NCI-H2196 treated with DMSO at 0.1 percent for 48 hours (cell line): Measurements from ENCODE around the gene NTN4.
"Not testable (repeated sequence)": the region's sequence is repeated elsewhere in the genome, so short reads cannot be mapped to it uniquely, and the experiment has no call there.

Source experiments
- DNase-seq: peaks from one replicate; lab custom pipeline; 2025; ENCODE audit not compliant: unreplicated experiment; lab: John Stamatoyannopoulos, UW

NTN4 gene

DNA sequence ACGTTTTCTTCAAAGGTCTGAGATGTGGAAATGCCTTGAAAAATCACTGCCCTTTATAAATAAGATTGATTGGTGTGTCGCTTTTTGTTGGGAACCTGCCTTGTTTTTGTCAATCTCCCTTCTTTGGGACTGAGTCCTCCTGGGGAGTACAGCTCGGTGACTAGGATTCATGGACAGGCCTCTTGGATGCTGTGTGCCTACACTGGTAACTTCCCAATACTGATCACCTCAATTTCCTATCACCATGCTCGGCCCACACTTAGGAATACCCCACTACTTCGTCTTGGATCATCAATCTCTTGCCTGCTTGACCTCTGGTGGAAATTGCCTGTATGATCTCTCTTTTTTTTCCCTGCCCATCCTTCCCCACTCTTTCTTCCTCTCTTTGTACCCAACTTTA, 34.2 kb downstream of the NTN4 start:
- no peak for DNase-seq

DNA sequence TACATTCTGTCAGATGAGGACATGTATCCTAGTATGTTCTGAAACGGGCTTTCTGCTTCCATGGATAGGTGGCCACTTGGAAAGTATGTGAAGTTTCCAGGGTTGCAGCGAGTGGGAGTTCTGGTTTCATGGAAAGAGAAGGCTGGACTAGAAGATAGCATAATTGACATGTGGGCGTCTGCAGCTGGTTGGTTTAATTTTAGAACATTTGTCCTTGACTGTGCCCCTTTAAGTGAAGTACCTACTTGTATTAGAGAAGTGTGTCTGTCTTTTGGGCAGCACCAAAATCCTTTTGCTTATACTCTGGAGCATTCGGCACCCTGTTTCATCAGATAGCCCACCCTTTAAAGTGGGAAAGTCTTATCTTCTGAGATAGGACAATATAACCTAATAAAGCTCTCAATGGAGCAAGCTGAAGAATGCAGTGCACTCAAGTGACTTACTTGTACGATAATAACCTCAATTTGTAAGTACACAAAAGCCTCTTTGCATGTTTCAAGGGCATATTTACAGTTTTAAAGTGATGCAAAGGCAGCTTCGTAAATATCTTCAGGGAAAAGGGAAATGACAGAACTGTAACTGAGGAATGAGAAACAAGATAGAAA, 35.2 kb downstream of the NTN4 start:
- DNase-seq, result no peak

DNA sequence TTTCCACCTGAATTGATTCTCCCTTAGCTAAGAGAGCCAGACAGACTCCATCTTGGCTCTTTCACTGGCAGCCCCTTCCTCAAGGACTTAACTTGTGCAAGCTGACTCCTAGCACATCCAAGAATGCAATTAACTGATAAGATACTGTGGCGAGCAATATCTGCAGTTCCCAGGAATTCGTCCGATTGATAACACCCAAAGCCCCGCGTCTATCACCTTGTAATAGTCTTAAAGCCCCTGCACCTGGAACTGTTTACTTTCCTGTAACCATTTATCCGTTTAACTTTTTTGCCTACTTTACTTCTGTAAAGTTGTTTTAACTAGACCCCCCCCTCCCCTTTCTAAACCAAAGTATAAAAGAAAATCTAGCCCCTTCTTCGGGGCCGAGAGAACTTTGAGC, 44.5 kb downstream of the NTN4 start:
- DNase-seq, result not testable (repeated sequence)

DNA sequence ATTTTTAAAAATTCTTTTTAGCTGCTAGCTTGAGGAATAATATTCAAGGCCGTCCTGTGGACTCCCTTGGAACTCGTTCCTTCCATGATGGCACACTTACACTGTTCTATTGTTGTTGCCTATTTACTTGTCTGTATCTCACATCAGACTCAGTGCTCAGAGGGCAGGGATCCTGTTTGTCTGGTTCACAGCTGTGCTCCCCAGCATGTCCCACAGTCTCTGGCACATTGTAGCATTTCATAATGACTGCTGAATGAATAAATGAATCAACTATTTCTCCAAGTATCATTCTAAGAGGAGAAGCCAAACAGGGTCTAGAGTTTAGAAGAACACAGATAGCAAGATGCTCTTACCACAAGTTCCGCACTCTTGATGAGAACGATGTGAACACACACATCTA, 48.0 kb downstream of the NTN4 start:
- DNase-seq, result no peak

DNA sequence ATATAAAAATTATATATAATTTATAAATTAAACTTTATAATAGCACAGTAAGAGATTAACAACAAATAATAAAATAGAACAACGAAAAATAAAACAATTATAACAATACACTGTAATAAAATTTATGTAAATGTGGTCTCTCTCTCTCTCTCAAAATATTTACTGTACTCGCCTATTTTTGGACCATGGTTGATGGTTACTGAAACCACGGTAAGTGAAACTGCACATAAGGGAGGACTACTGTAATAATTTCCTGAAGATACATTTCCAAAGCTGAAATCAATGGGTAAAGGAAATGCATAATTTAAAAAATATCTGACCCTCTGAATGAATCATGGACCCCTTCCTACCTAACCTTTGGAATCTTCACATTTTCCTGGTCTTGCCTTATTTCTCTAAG, 48.9 kb downstream of the NTN4 start:
- DNase-seq, result no peak

DNA sequence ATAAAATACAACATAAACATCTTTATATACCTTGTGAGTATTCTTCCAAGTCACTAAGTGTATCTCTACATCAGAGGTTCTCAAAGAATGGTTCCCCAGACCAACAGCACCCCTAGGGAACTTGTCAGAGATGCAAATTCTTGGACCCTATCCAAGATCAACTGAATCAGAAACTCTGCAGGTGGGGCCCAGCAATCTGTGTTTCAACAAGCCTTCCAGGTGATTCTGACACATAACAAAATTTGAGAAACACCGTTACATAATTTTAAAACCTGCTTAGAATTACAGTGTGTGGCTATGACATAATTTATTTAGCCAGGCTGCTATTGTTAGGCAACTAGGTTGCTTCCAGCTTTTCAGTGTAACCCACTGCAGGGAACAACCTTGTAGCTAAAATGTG, 49.8 kb downstream of the NTN4 start:
- no peak for DNase-seq

DNA sequence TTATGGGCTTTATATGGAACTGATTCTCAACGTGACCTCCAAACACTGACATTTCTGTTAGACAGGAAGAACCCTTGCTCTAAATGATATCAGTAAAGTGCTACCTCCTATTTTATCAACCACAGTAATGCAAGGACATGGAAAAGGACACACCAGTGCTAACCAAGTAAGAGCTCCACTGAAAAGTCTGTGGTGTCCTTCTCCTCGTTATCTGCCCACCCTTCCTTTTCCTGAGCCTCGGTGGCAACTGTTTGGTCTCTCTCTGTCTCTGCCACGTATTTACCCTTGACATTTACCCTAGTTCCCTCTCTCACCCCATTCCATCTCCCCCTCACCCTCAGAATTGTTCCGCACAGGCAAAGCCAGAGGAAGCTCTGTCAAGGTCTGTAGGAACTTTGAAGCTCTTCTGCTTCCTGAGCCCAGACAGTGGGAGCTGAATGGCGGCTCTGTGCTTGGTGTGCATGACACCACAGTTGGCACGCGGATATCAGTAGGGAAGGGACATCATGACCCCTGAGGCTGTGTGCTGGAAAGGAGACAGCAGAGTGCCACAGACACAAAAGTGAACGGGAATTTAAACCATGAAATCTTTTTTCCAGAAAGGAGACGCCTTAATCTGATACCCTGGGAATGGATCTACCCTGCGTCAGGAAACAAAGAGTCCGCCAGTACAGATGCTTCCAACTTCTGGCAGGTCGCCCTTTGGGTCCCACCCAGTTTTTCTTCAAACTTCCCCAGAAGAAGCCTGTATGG, 50.8 kb downstream of the NTN4 start:
- DNase-seq, result no peak

DNA sequence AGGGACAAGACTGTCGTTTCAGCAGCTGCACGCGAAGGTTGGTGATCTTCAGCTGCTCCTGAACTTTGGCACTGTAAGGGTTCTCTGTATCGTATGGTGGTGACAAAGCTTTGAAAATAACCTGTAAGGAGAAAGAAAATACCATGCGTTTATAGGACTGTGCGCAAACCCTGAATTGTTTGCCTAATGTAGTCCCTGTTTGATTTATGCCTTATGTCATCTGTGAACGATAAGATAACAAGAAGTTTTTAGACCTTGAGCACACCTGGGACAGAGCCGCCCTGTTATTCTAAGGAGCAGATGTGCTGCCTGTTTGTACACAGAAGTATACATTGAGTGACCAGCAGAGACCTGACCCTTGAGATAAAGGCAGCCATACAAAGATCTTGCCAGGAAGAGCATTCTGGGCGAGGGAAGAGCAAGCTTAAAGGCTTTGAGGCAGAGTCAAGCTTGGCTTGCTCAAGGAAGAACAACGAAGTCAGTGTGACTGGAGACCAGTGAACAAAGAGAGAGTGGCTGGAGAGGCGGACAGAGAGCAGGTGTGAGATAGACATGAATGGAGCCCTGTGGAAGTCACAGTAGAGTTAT, 52.4 kb downstream of the NTN4 start:
- DNase-seq, result no peak

DNA sequence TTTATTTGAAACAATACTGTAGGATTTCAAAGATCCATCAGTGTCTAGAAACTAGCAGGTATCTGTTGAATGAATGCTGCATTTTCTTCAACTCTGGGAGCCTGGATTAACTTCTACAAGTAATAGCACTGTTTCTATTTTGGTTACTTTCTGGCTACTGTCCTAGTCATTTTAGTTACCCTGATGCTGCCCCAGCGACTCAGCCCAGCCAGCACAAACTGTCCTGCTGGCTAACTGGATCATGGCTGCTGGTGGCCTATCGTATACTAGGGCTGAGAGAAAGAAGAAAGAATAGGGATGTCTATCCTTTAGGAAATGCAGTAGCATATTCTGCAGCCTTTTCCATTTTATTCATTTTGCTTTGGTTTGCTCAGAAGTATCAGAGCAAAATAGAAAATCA, 53.9 kb downstream of the NTN4 start:
- DNase-seq, result no peak

DNA sequence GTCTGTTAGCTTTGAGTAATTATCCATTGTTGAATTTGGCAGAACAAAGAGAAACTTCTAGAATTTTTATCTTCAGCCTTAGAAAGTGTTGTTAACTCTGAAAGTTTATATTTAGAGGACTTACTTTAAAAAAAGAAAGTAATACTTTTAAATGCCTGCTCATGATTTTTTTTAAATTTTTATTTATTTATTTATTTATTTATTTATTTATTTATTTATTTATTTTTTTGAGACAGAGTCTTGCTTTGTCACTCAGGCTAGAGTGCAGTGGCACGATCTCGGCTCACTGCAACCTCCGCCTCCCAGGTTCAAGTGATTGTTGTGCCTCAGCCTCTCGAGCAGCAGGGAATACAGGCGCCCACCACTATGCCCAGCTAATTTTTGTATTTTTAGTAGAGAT, 54.8 kb downstream of the NTN4 start:
- not testable (repeated sequence) for DNase-seq

DNA sequence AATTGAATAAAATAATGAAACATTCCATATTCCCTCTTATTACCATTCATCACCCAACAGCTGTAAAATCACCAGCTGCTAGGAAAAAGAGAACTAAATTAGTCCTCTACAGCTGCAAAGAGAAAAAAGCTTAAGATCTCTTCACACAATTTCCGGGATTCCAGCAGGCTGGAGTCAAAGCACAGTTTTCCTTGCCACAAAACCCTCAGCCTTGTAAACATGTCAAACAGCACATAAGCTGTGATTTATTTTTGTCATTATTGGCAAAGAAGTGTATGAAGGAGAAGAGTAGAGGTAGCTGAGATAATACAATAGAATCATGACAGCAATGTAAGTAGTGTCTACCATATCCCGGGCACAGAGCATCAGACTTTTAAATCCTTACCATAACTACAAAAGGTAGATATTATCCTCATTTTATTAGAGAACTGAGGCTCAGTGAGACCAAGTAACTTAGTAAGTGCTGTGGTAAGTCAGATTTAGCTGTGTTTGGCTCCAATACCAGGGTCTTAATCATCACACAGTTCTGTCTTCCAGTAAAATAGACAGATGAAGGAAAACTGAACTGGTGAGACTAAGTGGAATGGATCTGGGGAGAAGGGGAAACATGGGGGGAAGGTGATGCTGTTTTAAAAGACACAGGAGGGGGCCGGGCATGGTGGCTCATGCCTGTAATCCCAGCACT, 57.3 kb downstream of the NTN4 start:
- DNase-seq, result no peak

DNA sequence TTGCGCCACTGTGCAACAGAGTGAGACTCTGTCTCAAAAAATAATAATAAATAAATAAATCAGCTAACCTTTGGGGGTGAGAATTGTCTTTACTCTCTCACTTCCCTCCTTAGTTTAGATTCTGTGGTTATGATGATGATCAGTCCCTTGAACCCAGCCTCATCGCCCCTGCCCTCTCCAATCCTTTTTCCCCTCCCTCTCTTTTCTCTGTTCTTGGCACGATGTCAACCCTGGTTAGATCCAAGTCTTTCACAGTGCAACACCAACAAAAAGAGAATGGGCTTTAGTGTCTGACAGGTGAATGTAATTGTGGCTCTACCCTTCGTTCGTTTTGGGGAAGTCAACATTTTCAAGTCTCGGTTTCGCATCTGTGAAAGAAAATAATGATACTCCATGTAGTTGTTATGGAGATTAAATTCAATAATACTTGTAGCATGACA, 59.0 kb downstream of the NTN4 start:
- no peak for DNase-seq

DNA sequence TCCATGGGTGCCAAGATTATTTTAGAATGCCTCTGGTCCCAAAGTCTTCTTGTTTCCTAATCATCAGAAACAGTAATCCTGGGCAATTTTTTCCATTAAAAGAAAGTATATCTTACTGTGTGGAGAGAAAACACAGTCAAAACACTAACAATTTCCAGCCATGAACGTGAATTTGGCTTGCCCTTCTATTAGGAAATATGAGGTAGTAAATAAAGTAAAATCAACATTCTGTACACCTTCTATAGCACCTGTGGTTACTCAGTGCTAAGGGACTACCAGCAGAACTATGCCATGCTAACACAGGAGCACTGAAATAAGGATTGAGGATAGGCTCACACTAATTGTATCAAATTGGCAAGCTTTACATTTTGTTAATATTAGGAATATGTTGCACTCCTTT, 60.1 kb downstream of the NTN4 start:
- DNase-seq, result no peak

DNA sequence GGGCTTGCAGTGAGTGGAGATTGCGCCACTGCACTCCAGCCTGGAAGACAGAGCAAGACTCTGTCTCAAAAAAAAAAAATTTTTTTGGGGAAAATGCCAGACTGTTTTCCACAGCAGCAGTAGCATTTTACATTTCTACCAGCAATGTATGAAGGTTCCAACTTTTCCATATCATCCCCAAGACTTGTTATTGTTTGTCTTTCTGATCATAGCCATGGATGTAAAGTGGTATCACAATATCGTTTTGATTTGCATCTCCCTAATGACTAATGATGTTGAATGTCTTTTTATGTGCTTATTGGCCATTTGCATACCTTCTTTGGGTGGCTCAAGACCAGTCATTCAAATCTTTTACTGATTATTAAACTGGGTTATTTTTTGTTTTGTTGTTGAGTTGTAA, 63.7 kb downstream of the NTN4 start:
- no peak for DNase-seq

DNA sequence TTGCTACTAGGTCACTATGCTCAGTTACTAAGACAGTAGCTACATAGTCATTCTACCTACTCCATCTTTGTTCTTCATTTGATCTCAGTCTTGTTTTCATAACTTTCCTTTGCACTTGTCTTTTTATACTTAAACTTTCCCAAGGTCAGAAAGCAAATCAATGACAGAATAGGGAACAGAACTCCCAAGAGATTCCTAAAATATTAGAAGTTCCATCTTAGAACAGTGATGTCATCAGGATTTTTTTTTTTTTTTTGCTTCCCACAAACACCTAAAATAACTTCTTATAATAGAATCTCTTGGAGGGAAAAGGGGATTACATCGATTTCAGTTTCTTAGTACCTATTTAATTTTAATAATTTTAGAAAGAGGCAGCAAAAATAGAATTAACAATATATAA, 65.8 kb downstream of the NTN4 start:
- no peak for DNase-seq

DNA sequence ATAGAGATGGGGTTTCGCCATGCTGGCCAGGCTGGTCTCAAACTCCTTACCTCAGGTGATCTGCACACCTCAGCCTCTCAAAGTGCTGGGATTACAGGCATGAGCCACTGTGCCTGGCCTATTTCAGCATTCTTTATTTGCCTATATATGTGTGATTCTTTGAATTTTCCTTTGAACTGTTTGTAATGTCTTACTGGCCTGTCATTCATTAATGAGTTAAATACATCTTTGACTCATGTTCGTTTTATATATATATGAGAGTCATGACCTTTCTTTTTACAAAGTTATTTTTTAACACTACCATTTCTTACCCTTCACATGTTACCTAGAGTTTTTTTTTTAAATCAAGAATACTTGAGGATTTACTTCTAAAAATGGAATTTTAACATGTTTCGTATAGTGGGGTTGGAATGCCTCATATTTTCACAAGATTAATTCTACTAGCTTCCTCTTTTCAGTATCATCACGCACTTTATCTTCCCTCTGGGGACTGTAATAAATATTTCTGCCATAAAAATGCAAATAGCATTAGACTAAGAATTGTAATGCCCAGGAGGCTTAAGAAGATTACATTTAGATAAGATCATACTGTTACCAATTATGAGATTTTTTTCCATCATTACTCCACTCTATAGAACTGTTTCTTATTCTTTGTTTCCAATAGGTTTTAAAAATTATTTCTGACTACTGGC, 66.7 kb downstream of the NTN4 start:
- no peak for DNase-seq

DNA sequence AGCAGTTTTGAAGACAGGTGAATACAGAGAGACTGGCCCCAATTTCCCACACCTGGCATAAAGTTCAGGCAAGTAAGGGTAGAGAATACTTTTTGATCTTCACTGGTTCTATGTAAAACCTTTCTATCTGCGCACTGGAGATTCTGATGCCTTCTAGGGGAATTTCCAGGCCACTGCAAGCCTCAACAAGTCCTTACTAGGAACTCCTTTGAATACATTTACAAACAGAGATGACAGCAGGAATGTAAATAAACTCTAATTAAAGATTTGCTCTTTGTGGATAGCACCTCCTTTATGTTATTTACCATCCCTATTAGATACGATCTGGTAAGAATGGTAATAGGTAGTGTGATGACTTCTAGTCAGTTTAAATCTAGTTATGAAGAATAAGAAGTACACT, 69.2 kb downstream of the NTN4 start:
- DNase-seq, result no peak

DNA sequence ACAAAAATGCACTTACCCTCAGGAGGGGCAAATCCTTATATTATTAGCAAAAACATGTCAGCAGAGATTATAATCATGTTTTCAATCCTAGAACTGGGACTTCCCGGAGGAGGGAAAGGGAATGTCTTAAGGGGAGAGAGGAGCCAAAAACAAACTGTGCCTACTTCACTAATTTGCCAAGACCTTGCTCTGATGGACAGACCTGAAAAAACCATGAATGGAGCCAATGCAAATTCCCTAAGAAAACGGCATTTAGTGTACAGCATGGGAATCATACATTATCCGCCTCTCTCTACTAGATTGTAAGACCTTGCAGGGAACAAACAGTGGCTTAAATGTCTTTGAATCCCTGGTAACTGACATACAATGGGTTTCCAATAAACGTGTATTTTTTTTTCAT, 70.4 kb downstream of the NTN4 start:
- DNase-seq, result no peak

DNA sequence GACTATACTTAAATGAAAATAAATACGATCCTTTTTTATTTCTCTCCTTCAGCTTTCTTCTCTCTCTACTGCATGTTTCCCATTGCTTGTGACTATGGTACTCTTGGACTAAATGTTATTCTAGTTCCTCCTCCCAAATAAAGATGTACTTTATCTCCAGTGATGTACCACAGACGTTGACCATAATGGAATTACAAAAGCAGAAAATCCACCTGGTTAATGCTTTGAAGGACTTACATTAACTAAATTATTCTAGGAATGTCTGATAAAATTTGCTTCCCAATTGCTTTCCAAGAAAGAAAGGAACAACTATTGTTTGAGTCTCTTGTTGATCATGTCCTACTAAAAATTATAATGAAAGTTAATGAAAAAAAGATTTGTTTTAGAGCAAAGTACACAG, 71.8 kb downstream of the NTN4 start:
- DNase-seq, result no peak

DNA sequence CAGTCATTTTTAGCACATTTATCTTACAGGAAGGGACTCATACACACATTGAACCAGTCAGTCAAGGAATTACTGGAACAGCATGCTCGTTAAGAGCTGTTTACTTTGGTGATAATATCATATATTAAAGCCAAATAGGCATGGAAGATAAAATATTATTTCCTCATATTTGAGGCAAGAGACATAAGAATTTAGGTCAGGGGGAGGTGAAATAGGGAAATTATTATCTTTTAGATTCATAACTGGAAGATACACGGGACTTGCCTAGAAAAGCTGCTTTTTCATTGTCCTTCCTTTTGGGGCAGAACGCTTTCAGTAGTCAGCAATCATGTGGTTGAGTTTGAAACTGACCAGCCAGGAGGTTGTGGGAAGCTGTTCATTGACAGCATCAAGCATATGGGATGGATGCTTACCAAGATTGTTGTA, 72.5 kb downstream of the NTN4 start:
- no peak for DNase-seq

DNA sequence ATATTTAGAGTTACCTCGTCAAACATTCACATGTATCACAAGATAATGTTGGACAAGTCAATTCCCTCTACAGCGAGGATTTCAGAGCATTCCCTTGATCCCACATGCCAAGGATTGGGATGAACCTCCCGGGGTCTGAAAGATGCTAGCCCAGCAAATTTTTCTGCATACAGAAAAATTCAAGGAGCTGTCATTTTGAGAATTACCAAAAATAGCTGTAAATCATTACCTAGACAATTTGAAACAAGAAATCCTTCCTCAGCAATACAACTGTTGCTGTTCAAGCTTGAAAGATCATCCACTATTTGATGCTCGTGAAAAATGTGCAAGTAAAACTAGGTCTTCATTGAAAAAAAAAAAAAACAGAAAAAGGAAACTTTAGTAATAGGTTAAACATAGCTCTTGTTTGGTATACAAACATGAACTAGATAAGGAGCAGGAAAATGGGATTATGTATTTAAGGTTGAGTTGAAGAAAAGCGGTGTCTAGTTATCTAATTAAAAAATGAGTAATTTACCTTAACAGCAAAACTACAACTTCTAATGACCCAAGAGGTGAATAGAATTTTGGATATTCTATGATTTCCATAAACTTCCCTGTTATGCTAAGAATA, 73.1 kb downstream of the NTN4 start:
- DNase-seq, result no peak
